H9 (cell line): ENCODE results near the gene FAM228A. TPM values are rescaled to one million over a fixed set of nuclear protein-coding genes. Genes with fewer than 3 reads are reported as not detected.

Source experiments
- DNase-seq: peaks from one replicate; pipeline ENCODE4 v3.0.0-alpha.2; 2017
- H2AFZ ChIP-seq: one replicate; pipeline ENCODE4 v1.6.1; 2013; ENCODE audit warnings: mild to moderate bottlenecking, low read length, control low read depth, moderate library complexity
- H2AK5ac ChIP-seq: 2 replicates; pipeline ENCODE4 v1.6.1; 2013; ENCODE audit warnings: low read length, control low read depth, mixed read lengths; ENCODE audit not compliant: insufficient read length
- H2BK120ac ChIP-seq: one replicate; pipeline ENCODE4 v1.6.1; 2013; ENCODE audit warnings: low read depth, mild to moderate bottlenecking, low read length, control low read depth, inconsistent platforms; ENCODE audit not compliant: poor library complexity, severe bottlenecking
- H2BK12ac ChIP-seq: 2 replicates; pipeline ENCODE4 v1.6.1; 2013; ENCODE audit warnings: low read length, control low read depth, mixed read lengths, low read depth; ENCODE audit not compliant: insufficient read length
- H2BK15ac ChIP-seq: 2 replicates; pipeline ENCODE4 v1.6.1; 2013; ENCODE audit warnings: low read depth, low read length, control low read depth
- H2BK20ac ChIP-seq: one replicate; pipeline ENCODE4 v1.6.1; 2013; ENCODE audit warnings: low read depth, mild to moderate bottlenecking, low read length, control low read depth, inconsistent platforms; ENCODE audit not compliant: poor library complexity, severe bottlenecking
- H2BK5ac ChIP-seq: 2 replicates; pipeline ENCODE4 v1.6.1; 2013; ENCODE audit warnings: low read length, control low read depth, mixed read lengths; ENCODE audit not compliant: insufficient read length
- H3K14ac ChIP-seq: 2 replicates; pipeline ENCODE4 v1.6.1; 2013; ENCODE audit warnings: low read length, control low read depth; ENCODE audit not compliant: insufficient read depth
- H3K18ac ChIP-seq: 2 replicates; pipeline ENCODE4 v1.6.1; 2013; ENCODE audit warnings: low read depth, mild to moderate bottlenecking, mixed read lengths, low read length, control low read depth; ENCODE audit not compliant: insufficient read length
- H3K23ac ChIP-seq: 2 replicates; pipeline ENCODE4 v1.6.1; 2013; ENCODE audit warnings: low read length, control low read depth, mixed read lengths, low read depth; ENCODE audit not compliant: insufficient read length
- H3K23me2 ChIP-seq: 2 replicates; pipeline ENCODE4 v1.6.1; 2013; ENCODE audit warnings: low read depth, mild to moderate bottlenecking, mixed read lengths, low read length, control low read depth; ENCODE audit not compliant: insufficient read length, poor library complexity, severe bottlenecking
- H3K27ac ChIP-seq: 2 replicates; pipeline ENCODE4 v1.5.1; 2013; ENCODE audit warnings: low read length, control low read depth, mixed read lengths, low read depth; ENCODE audit not compliant: insufficient read length
- H3K27me3 ChIP-seq: 2 replicates; pipeline ENCODE4 v1.6.1; 2013; ENCODE audit warnings: low read length, control low read depth, inconsistent platforms; ENCODE audit not compliant: insufficient read depth
- H3K4ac ChIP-seq: 2 replicates; pipeline ENCODE4 v1.6.1; 2013; ENCODE audit warnings: low read depth, mild to moderate bottlenecking, control low read depth, inconsistent platforms, low read length, moderate library complexity
- H3K4me1 ChIP-seq: 2 replicates; pipeline ENCODE4 v1.6.1; 2013; ENCODE audit warnings: low read length, control low read depth, inconsistent platforms; ENCODE audit not compliant: insufficient read depth
- H3K4me2 ChIP-seq: 2 replicates; pipeline ENCODE4 v1.6.1; 2013; ENCODE audit warnings: low read length, control low read depth, mixed read lengths; ENCODE audit not compliant: insufficient read length, insufficient read depth
- H3K56ac ChIP-seq: 2 replicates; pipeline ENCODE4 v1.6.1; 2013; ENCODE audit warnings: low read depth, mild to moderate bottlenecking, mixed read lengths, low read length, control low read depth; ENCODE audit not compliant: insufficient read length
- H3K79me1 ChIP-seq: 2 replicates; pipeline ENCODE4 v1.6.1; 2013; ENCODE audit warnings: low read depth, mild to moderate bottlenecking, moderate library complexity, low read length, control low read depth, inconsistent platforms; ENCODE audit not compliant: insufficient read depth, poor library complexity, severe bottlenecking
- H3K79me2 ChIP-seq: 2 replicates; pipeline ENCODE4 v1.6.1; 2013; ENCODE audit warnings: low read length, control low read depth, inconsistent platforms; ENCODE audit not compliant: insufficient read depth
- H3K9ac ChIP-seq: 2 replicates; pipeline ENCODE4 v1.6.1; 2013; ENCODE audit warnings: low read length, control low read depth, mixed read lengths; ENCODE audit not compliant: insufficient read length; ENCODE audit errors: extremely low read depth
- H3K9me3 ChIP-seq: one replicate; pipeline ENCODE4 v1.6.1; 2013; ENCODE audit warnings: low read depth, low read length, inconsistent platforms; ENCODE audit not compliant: control insufficient read depth
- H3T11ph ChIP-seq: one replicate; pipeline ENCODE4 v1.6.1; 2013; ENCODE audit warnings: mild to moderate bottlenecking, low read length, control low read depth, inconsistent platforms
- H4K20me1 ChIP-seq: one replicate; pipeline ENCODE4 v1.6.1; 2013; ENCODE audit not compliant: control insufficient read depth, insufficient read length, insufficient read depth
- H4K5ac ChIP-seq: 2 replicates; pipeline ENCODE4 v1.6.1; 2013; ENCODE audit warnings: low read depth, mild to moderate bottlenecking, mixed read lengths, low read length, control low read depth; ENCODE audit not compliant: insufficient read length
- H4K8ac ChIP-seq: replicated peaks from 2 replicates; pipeline ENCODE4 v1.6.1; 2013; ENCODE audit warnings: low read length, control low read depth, mixed read lengths, low read depth; ENCODE audit not compliant: insufficient read length
- H4K91ac ChIP-seq: 2 replicates; pipeline ENCODE4 v1.6.1; 2013; ENCODE audit warnings: low read depth, mild to moderate bottlenecking, moderate library complexity, mixed read lengths, low read length, control low read depth; ENCODE audit not compliant: insufficient read length
- H3K27ac Mint-ChIP-seq, 3 experiments: 2 replicates in 2 of 3; 3 replicates in 1 of 3; pipeline ENCODE4 v1.8.0; 2020 to 2021; ENCODE audit warnings: mixed read lengths in 3 of 3, mild to moderate bottlenecking in 1 of 3, moderate library complexity in 1 of 3
- H3K27me3 Mint-ChIP-seq: 2 replicates; pipeline ENCODE4 v1.8.0; 2021; ENCODE audit warnings: low read depth, mild to moderate bottlenecking, moderate library complexity, mixed read lengths
- H3K36me3 Mint-ChIP-seq, 3 experiments: 2 replicates in 2 of 3; 3 replicates in 1 of 3; pipeline ENCODE4 v1.8.0; 2020 to 2021; ENCODE audit warnings: low read depth in 3 of 3, mixed read lengths in 3 of 3; ENCODE audit not compliant: insufficient read depth in 1 of 3
- H3K4me1 Mint-ChIP-seq, 2 experiments: 2 replicates each; pipeline ENCODE4 v1.8.0; 2020; ENCODE audit warnings: mixed read lengths in 2 of 2
- H3K4me3 Mint-ChIP-seq, 2 experiments: 2 replicates in 1 of 2; 3 replicates in 1 of 2; pipeline ENCODE4 v1.8.0; 2020 to 2021; ENCODE audit warnings: mild to moderate bottlenecking in 2 of 2, mixed read lengths in 2 of 2, moderate library complexity in 1 of 2
- H3K9me3 Mint-ChIP-seq, 2 experiments: 2 replicates in 1 of 2; 3 replicates in 1 of 2; pipeline ENCODE4 v1.8.0; 2020; ENCODE audit warnings: mild to moderate bottlenecking in 2 of 2, mixed read lengths in 2 of 2, moderate library complexity in 1 of 2
- CTCF ChIP-seq: fragments of 200-600 bp; sonication (generic); conservative IDR thresholded peaks from 3 replicates; pipeline ENCODE4 v1.8.0; 2021; ENCODE audit warnings: antibody characterized with exemption, mild to moderate bottlenecking
- WGBS: extraction: QIAGEN DNeasy Blood & Tissue Kit; methylation state at CpG from one replicate; pipeline ENCODE4 v1.1.7; 2013; ENCODE audit warnings: missing lambda C conversion rate, low lambda C conversion rate, mixed read lengths; ENCODE audit not compliant: insufficient read length; ENCODE audit errors: extremely low coverage; 5-methylcytosine and 5-hydroxymethylcytosine counted together
- total RNA-seq: library from RNA; stranded (reverse); gene quantifications from 2 replicates; pipeline ENCODE4 v1.2.1, GENCODE V29; 2021

Gene FAM228A
- total RNA-seq, 1 experiment from 2014 or later, result not detected

- no peak overlapping the region for H3K4ac ChIP-seq
- H2BK20ac ChIP-seq, result no peak overlapping the region
- no peak for DNase-seq
- H2BK12ac ChIP-seq, result no peak overlapping the region
- H3K9me3 ChIP-seq, result no peaks in the 10 kb centered on the region
- no peaks in the 10 kb centered on the region for H3K79me1 ChIP-seq
- no peak overlapping the region for H4K8ac ChIP-seq
- no peak overlapping the region for H3K23ac ChIP-seq
- H3K36me3 Mint-ChIP-seq, result peaks cover 0 to 7% (median 0%) of the 10 kb centered on the region in 3 experiments; a peak in 3 of 7 replicates
- no peak overlapping the region for H3K14ac ChIP-seq
- H2BK5ac ChIP-seq, result no peak overlapping the region
- peaks cover 2 to 16% of the 10 kb centered on the region in 2 experiments; a peak in 2 of 4 replicates for H3K4me1 Mint-ChIP-seq
- TF ChIP-seq CTCF, result no peak
- H3K23me2 ChIP-seq, result no peaks in the 10 kb centered on the region
- H4K91ac ChIP-seq, result no peak overlapping the region
- H2AFZ ChIP-seq, result no peak overlapping the region
- no peak overlapping the region for H3K4me2 ChIP-seq
- no peak overlapping the region for H3K18ac ChIP-seq
- no peak overlapping the region for H3T11ph ChIP-seq
- H3K27me3 ChIP-seq, result no peaks in the 10 kb centered on the region
- H3K56ac ChIP-seq, result no peak overlapping the region
- WGBS, result no CpG with 5 or more reads among the region's 11 CpGs
- H2BK15ac ChIP-seq, result no peak overlapping the region
- H4K20me1 ChIP-seq, result no peaks in the 10 kb centered on the region
- H4K5ac ChIP-seq, result no peak overlapping the region
- H3K27ac ChIP-seq, result no peak overlapping the region
- H3K9ac ChIP-seq, result no peak overlapping the region
- no peak overlapping the region for H3K4me3 Mint-ChIP-seq
- H3K27me3 Mint-ChIP-seq, result no peaks in the 10 kb centered on the region; the same call in 1 of the 2 replicates
- peak overlapping the region in 1 of 3 experiments; percentile 53; a peak in 2 of 7 replicates for H3K27ac Mint-ChIP-seq
- H3K4me1 ChIP-seq, result no peaks in the 10 kb centered on the region
- no peak overlapping the region for H2AK5ac ChIP-seq
- H3K9me3 Mint-ChIP-seq, result no peaks in the 10 kb centered on the region; a peak in 1 of 5 replicates
- H3K79me2 ChIP-seq, result no peaks in the 10 kb centered on the region
- no peak overlapping the region for H2BK120ac ChIP-seq
Measured at GRCh38 chr2:24207359-24207758, 32.5 kb downstream of the FAM228A start.
